NB4 (cell line): ENCODE data around the gene POLR2H.

Experiments used
- DNase-seq: peaks from one replicate; pipeline ENCODE4 v3.0.0; 2010; ENCODE audit warnings: low read depth
- H3K4me3 ChIP-seq: one replicate; pipeline ENCODE4 v1.5.1; 2011; ENCODE audit warnings: mild to moderate bottlenecking, low read depth, low read length, moderate library complexity
- MYC ChIP-seq: IDR thresholded peaks from 2 replicates; pipeline ENCODE4 v1.6.1; 2011; ENCODE audit warnings: low read depth, low read length
- POLR2A ChIP-seq: IDR thresholded peaks from 2 replicates; pipeline ENCODE4 v1.6.1; 2011; ENCODE audit warnings: mild to moderate bottlenecking; ENCODE audit not compliant: insufficient read length; ENCODE audit errors: extremely low read depth
- TF ChIP-seq, protein P1 (sequence below): IDR thresholded peaks from 2 replicates; pipeline ENCODE4 v1.6.1; 2011; ENCODE audit warnings: low read depth, low read length
- TF ChIP-seq, protein P2 (sequence below): IDR thresholded peaks from one replicate; pipeline ENCODE4 v1.5.1; 2012; ENCODE audit warnings: low read depth, low read length

POLR2H gene

DNA sequence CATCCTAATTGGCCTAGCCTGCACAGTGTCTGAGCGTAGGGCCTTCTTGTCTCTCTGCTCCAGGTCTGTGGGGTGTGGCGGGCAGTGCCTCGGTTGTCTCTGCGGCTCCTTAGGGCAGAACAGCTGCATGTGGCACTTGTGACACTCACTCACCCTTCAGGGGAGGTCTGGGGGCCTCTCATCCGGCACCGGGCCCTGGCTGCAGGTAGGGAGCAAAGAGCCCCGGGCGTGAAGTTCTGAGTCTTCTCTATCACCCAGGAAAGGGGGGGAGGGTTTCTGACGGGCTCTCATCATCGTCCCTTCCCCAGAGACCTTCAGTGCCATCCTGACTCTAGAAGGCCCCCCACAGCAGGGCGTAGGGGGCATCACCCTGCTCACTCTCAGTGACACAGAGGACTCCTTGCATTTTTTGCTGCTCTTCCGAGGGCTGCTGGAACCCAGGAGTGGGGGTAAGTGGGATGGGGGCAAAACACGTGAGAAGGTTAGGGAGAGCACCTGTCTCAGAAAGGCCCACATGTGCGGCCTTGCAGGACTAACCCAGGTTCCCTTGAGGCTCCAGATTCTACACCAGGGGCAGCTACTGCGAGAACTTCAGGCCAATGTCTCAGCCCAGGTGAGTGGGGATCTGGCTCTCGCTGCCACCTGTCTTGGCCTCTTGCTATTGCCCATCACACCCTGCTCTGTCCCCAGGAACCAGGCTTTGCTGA, 21.0 kb downstream of the POLR2H start:
- no peak for DNase-seq
- no peak overlapping the region for H3K4me3 ChIP-seq
- TF ChIP-seq, protein P1, sequence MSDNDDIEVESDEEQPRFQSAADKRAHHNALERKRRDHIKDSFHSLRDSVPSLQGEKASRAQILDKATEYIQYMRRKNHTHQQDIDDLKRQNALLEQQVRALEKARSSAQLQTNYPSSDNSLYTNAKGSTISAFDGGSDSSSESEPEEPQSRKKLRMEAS = no peak
- TF ChIP-seq, protein P2, sequence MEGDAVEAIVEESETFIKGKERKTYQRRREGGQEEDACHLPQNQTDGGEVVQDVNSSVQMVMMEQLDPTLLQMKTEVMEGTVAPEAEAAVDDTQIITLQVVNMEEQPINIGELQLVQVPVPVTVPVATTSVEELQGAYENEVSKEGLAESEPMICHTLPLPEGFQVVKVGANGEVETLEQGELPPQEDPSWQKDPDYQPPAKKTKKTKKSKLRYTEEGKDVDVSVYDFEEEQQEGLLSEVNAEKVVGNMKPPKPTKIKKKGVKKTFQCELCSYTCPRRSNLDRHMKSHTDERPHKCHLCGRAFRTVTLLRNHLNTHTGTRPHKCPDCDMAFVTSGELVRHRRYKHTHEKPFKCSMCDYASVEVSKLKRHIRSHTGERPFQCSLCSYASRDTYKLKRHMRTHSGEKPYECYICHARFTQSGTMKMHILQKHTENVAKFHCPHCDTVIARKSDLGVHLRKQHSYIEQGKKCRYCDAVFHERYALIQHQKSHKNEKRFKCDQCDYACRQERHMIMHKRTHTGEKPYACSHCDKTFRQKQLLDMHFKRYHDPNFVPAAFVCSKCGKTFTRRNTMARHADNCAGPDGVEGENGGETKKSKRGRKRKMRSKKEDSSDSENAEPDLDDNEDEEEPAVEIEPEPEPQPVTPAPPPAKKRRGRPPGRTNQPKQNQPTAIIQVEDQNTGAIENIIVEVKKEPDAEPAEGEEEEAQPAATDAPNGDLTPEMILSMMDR = no peak
- TF ChIP-seq MYC = no peak
- no peak for TF ChIP-seq POLR2A

DNA sequence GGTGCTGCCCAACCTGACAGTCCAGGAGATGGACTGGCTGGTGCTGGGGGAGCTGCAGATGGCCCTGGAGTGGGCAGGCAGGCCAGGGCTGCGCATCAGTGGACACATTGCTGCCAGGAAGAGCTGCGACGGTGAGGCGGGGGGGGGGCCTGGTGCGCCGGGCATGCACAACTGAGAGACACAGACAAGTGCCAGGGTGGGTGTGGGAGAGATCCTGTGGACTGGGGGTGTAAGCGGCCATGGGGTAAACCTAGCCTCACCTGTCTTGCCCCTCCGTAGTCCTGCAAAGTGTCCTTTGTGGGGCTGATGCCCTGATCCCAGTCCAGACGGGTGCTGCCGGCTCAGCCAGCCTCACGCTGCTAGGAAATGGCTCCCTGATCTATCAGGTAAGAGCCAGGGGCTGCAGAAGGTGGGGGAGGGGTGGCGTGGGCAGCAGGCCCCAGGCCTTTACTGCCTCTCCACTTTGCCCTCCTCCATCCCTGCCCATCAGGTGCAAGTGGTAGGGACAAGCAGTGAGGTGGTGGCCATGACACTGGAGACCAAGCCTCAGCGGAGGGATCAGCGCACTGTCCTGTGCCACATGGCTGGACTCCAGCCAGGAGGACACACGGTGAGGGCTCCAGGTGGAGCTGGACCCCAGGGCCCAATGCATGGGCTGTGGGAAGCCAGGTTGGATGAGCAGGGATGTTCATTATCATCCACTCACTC, 21.7 kb downstream of the POLR2H start:
- no peak for DNase-seq
- TF ChIP-seq POLR2A = no peak
- TF ChIP-seq, protein P2 = no peak
- TF ChIP-seq, protein P1 = no peak
- H3K4me3 ChIP-seq = no peak overlapping the region

DNA sequence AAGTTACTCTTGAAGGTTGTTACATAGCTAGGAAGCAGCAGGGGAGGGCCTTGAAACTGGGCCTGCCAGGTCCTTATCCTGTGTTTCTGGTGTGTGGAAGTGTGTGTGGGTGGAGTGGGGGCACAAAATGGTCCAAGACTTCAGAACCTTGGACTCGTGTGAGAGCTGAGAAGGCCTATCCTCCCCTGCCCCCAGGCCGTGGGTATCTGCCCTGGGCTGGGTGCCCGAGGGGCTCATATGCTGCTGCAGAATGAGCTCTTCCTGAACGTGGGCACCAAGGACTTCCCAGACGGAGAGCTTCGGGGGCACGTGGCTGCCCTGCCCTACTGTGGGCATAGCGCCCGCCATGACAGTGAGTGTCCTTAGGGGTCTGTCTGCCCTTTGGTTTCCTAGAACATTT, 22.8 kb downstream of the POLR2H start:
- TF ChIP-seq MYC = no peak
- TF ChIP-seq, protein P1 = no peak
- TF ChIP-seq, protein P2 = no peak
- TF ChIP-seq POLR2A = no peak
- no peak for DNase-seq
- H3K4me3 ChIP-seq = no peak overlapping the region

DNA sequence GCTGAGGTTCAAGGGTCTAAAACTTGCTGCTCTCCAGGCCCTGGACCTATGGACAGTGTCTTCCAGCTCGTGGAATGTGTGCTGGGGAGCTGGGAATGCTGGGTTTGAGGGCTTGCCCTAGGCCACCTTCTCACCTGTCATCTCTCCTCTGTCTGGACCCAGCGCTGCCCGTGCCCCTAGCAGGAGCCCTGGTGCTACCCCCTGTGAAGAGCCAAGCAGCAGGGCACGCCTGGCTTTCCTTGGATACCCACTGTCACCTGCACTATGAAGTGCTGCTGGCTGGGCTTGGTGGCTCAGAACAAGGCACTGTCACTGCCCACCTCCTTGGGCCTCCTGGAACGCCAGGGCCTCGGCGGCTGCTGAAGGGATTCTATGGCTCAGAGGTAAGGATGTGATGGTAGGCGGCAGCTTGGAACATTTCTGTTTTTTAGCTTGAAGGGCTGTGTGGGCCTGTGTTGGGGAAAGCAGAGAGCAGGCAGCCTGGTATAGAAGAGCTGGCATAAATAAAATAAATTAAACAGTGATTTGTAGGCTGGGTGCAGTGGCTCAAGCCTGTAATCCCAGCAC, 23.4 kb downstream of the POLR2H start:
- DNase-seq = no peak
- no peak for TF ChIP-seq MYC
- no peak for TF ChIP-seq POLR2A
- TF ChIP-seq, protein P1 = no peak
- TF ChIP-seq, protein P2 = no peak

DNA sequence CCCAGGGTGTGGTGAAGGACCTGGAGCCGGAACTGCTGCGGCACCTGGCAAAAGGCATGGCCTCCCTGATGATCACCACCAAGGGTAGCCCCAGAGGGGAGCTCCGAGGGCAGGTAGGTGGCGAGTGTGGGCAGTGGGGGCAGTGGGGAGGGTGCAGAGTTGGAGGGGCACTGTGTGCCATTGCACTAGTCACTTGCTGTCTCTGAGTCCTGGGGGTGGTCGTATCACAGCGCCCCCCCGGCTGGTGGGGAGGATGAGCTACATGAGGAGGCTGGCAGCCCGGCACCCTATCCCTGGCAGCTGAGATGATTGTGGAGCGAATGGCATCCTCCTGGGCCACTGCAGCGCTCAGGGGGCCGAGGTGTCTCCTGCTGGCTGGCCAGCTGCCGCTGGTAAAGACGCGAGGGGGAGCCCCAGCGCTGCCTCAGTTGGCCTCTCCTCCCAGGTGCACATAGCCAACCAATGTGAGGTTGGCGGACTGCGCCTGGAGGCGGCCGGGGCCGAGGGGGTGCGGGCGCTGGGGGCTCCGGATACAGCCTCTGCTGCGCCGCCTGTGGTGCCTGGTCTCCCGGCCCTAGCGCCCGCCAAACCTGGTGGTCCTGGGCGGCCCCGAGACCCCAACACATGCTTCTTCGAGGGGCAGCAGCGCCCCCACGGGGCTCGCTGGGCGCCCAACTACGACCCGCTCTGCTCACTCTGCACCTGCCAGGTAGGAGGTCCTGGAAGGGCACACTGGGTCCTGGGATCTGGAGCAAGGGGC, 24.7 kb downstream of the POLR2H start:
- TF ChIP-seq MYC = no peak
- TF ChIP-seq, protein P2 = no peak
- no peak for TF ChIP-seq POLR2A
- TF ChIP-seq, protein P1 = no peak
- DNase-seq = no peak
- no peak overlapping the region for H3K4me3 ChIP-seq

More for the DNA sequence above, 23.4 kb downstream of the POLR2H start:
- no peak overlapping the region for H3K4me3 ChIP-seq
